Measurements from ENCODE around the gene SHMT1.
"Not testable (repeated sequence)": the region's sequence is repeated elsewhere in the genome, so short reads cannot be mapped to it uniquely, and the experiment has no call there.

SHMT1 gene

GRCh38 chr17:18315562-18315922 is 47.8 kb downstream of the SHMT1 start:
- Histone ChIP-seq H3K4me1 (ENCODE audit: insufficient read depth, low read length) (peaks cover 12% of the 10 kb centered on the region; the same call in 1 of the 2 replicates), H3K9ac (ENCODE audit: low read depth, low read length) (peak overlapping the region; percentile 92), H3K27me3 (ENCODE audit: insufficient read depth, low read length) (no peaks in the 10 kb centered on the region), H3K27ac (ENCODE audit: low read depth, low read length) (peak overlapping the region; percentile 95), H3K9me3 (ENCODE audit: insufficient read depth, low read depth, low read length) (no peaks in the 10 kb centered on the region), H3K4me3 (ENCODE audit: low read length) (peak overlapping the region; percentile 92), H3K36me3 (ENCODE audit: insufficient read depth, low read length) (peaks cover 49% of the 10 kb centered on the region)
- 9% methylated on average over 18 of the region's 18 CpGs for WGBS

GRCh38 chr17:18314731-18315561 is 48.4 kb downstream of the SHMT1 start, which contains the start of the genes SMCR8 and TOP3A:
Gene SMCR8 (plus strand): TSS chr17:18315293. CDS start chr17:18315790, 497 bp downstream.
Gene TOP3A (minus strand): TSS chr17:18314994. CDS start chr17:18314778, 216 bp downstream.
- under 1% methylated on average over 78 of the region's 78 CpGs for WGBS
- H3K27me3 ChIP-seq (ENCODE audit: insufficient read depth, low read length): no peaks in the 10 kb centered on the region
- H3K36me3 ChIP-seq (ENCODE audit: insufficient read depth, low read length): peaks cover 52% of the 10 kb centered on the region
- no peaks in the 10 kb centered on the region for H3K9me3 ChIP-seq (ENCODE audit: insufficient read depth, low read depth, low read length)
- H3K4me1 ChIP-seq (ENCODE audit: insufficient read depth, low read length): peaks cover 12% of the 10 kb centered on the region; the same call in 1 of the 2 replicates
- peak within 1 kb of the TSS; percentile 95 for H3K27ac ChIP-seq (ENCODE audit: low read depth, low read length)
- peak within 1 kb of the TSS; percentile 92 for H3K4me3 ChIP-seq (ENCODE audit: low read length)
- peak within 1 kb of the TSS; percentile 92 for H3K9ac ChIP-seq (ENCODE audit: low read depth, low read length)

GRCh38 chr17:18314059-18314730 is 49.2 kb downstream of the SHMT1 start:
- under 1% methylated on average over 39 of the region's 39 CpGs for WGBS
- Histone ChIP-seq H3K4me1 (ENCODE audit: insufficient read depth, low read length) (peaks cover 12% of the 10 kb centered on the region; the same call in 1 of the 2 replicates), H3K36me3 (ENCODE audit: insufficient read depth, low read length) (peaks cover 55% of the 10 kb centered on the region), H3K27me3 (ENCODE audit: insufficient read depth, low read length) (no peaks in the 10 kb centered on the region), H3K4me3 (ENCODE audit: low read length) (peak overlapping the region; percentile 92), H3K9me3 (ENCODE audit: insufficient read depth, low read depth, low read length) (no peaks in the 10 kb centered on the region), H3K9ac (ENCODE audit: low read depth, low read length) (peak overlapping the region; percentile 92), H3K27ac (ENCODE audit: low read depth, low read length) (peak overlapping the region; percentile 69)

- Histone ChIP-seq H3K4me1 (ENCODE audit: insufficient read depth, low read length) (0 out of 2 replicates have a peak, but pooled peaks cover 8% of the 10 kb centered on the region), H3K4me3 (ENCODE audit: low read length) (no peak overlapping the region), H3K27me3 (ENCODE audit: insufficient read depth, low read length) (no peaks in the 10 kb centered on the region), H3K9me3 (ENCODE audit: insufficient read depth, low read depth, low read length) (no peaks in the 10 kb centered on the region), H3K9ac (ENCODE audit: low read depth, low read length) (no peak overlapping the region), H3K27ac (ENCODE audit: low read depth, low read length) (no peak overlapping the region), H3K36me3 (ENCODE audit: insufficient read depth, low read length) (peaks cover 79% of the 10 kb centered on the region)
- WGBS: 94% methylated on average over 4 of the region's 4 CpGs
Measured at GRCh38 chr17:18309202-18309601, 54.1 kb downstream of the SHMT1 start.

- H3K9me3 ChIP-seq (ENCODE audit: insufficient read depth, low read depth, low read length); H3K9ac ChIP-seq (ENCODE audit: low read depth, low read length); H3K27ac ChIP-seq (ENCODE audit: low read depth, low read length); H3K4me1 ChIP-seq (ENCODE audit: insufficient read depth, low read length); H3K27me3 ChIP-seq (ENCODE audit: insufficient read depth, low read length); H3K4me3 ChIP-seq (ENCODE audit: low read length): not testable (repeated sequence)
- peaks cover 91% of the 10 kb centered on the region for H3K36me3 ChIP-seq (ENCODE audit: insufficient read depth, low read length)
- 95% methylated on average over 13 of the region's 13 CpGs for WGBS
Measured at GRCh38 chr17:18303206-18303605, 60.1 kb downstream of the SHMT1 start.

GRCh38 chr17:18300725-18301480 is 62.4 kb downstream of the SHMT1 start:
- H3K9ac ChIP-seq (ENCODE audit: low read depth, low read length): no peak overlapping the region
- no peak overlapping the region for H3K27ac ChIP-seq (ENCODE audit: low read depth, low read length)
- H3K9me3 ChIP-seq (ENCODE audit: insufficient read depth, low read depth, low read length): no peaks in the 10 kb centered on the region
- no peaks in the 10 kb centered on the region for H3K4me1 ChIP-seq (ENCODE audit: insufficient read depth, low read length)
- WGBS: 93% methylated on average over 8 of the region's 8 CpGs
- H3K27me3 ChIP-seq (ENCODE audit: insufficient read depth, low read length): no peaks in the 10 kb centered on the region
- peaks cover 82% of the 10 kb centered on the region for H3K36me3 ChIP-seq (ENCODE audit: insufficient read depth, low read length)
- no peak overlapping the region for H3K4me3 ChIP-seq (ENCODE audit: low read length)

- H3K9me3 ChIP-seq (ENCODE audit: insufficient read depth, low read depth, low read length); H3K27ac ChIP-seq (ENCODE audit: low read depth, low read length); H3K4me1 ChIP-seq (ENCODE audit: insufficient read depth, low read length); H3K27me3 ChIP-seq (ENCODE audit: insufficient read depth, low read length); H3K4me3 ChIP-seq (ENCODE audit: low read length); H3K9ac ChIP-seq (ENCODE audit: low read depth, low read length): not testable (repeated sequence)
- H3K36me3 ChIP-seq (ENCODE audit: insufficient read depth, low read length): peaks cover 77% of the 10 kb centered on the region
- WGBS: 96% methylated on average over 30 of the region's 30 CpGs
Measured at GRCh38 chr17:18298061-18298460, 65.3 kb downstream of the SHMT1 start.

- 94% methylated on average over 15 of the region's 15 CpGs for WGBS
- H3K4me3 ChIP-seq (ENCODE audit: low read length): no peak overlapping the region
Measured at GRCh38 chr17:18291718-18292540, 71.4 kb downstream of the SHMT1 start.

GRCh38 chr17:18285296-18285695 is 78.1 kb downstream of the SHMT1 start:
- WGBS: 96% methylated on average over 11 of the region's 11 CpGs
- no peaks in the 10 kb centered on the region for H3K9me3 ChIP-seq (ENCODE audit: insufficient read depth, low read depth, low read length)

More at GRCh38 chr17:18291718-18292540, 71.4 kb downstream of the SHMT1 start:
- Histone ChIP-seq H3K27me3 (ENCODE audit: insufficient read depth, low read length) (no peaks in the 10 kb centered on the region), H3K27ac (ENCODE audit: low read depth, low read length) (no peak overlapping the region), H3K4me1 (ENCODE audit: insufficient read depth, low read length) (no peaks in the 10 kb centered on the region), H3K36me3 (ENCODE audit: insufficient read depth, low read length) (peaks cover 90% of the 10 kb centered on the region), H3K9me3 (ENCODE audit: insufficient read depth, low read depth, low read length) (no peaks in the 10 kb centered on the region), H3K9ac (ENCODE audit: low read depth, low read length) (no peak overlapping the region)

GRCh38 chr17:18281788-18282187 is 81.6 kb downstream of the SHMT1 start:
- Histone ChIP-seq H3K4me1 (ENCODE audit: insufficient read depth, low read length) (no peaks in the 10 kb centered on the region), H3K36me3 (ENCODE audit: insufficient read depth, low read length) (peaks cover 95% of the 10 kb centered on the region), H3K9me3 (ENCODE audit: insufficient read depth, low read depth, low read length) (no peaks in the 10 kb centered on the region), H3K9ac (ENCODE audit: low read depth, low read length) (no peak overlapping the region), H3K27me3 (ENCODE audit: insufficient read depth, low read length) (no peaks in the 10 kb centered on the region), H3K4me3 (ENCODE audit: low read length) (no peak overlapping the region), H3K27ac (ENCODE audit: low read depth, low read length) (no peak overlapping the region)
- WGBS: 94% methylated on average over 6 of the region's 6 CpGs

More at GRCh38 chr17:18285296-18285695, 78.1 kb downstream of the SHMT1 start:
- H3K9ac ChIP-seq (ENCODE audit: low read depth, low read length): no peak overlapping the region
- H3K36me3 ChIP-seq (ENCODE audit: insufficient read depth, low read length): peaks cover 96% of the 10 kb centered on the region
- no peaks in the 10 kb centered on the region for H3K27me3 ChIP-seq (ENCODE audit: insufficient read depth, low read length)
- H3K4me1 ChIP-seq (ENCODE audit: insufficient read depth, low read length): no peaks in the 10 kb centered on the region
- H3K4me3 ChIP-seq (ENCODE audit: low read length): no peak overlapping the region
- no peak overlapping the region for H3K27ac ChIP-seq (ENCODE audit: low read depth, low read length)

Data from HUES64 (cell line).